Activated T-cell treated with anti-CD3 and anti-CD28 coated beads, Interleukin-2, amount 50 U/mL, for 48 hours (primary cell): ENCODE results near the gene RUNDC3A.
"Not testable (repeated sequence)": the region's sequence is repeated elsewhere in the genome, so short reads cannot be mapped to it uniquely, and the experiment has no call there.

Experiments
- DNase-seq, 2 experiments: peaks; one replicate each; pipeline ENCODE4 v3.0.0-alpha.2; 2020

RUNDC3A gene

DNA sequence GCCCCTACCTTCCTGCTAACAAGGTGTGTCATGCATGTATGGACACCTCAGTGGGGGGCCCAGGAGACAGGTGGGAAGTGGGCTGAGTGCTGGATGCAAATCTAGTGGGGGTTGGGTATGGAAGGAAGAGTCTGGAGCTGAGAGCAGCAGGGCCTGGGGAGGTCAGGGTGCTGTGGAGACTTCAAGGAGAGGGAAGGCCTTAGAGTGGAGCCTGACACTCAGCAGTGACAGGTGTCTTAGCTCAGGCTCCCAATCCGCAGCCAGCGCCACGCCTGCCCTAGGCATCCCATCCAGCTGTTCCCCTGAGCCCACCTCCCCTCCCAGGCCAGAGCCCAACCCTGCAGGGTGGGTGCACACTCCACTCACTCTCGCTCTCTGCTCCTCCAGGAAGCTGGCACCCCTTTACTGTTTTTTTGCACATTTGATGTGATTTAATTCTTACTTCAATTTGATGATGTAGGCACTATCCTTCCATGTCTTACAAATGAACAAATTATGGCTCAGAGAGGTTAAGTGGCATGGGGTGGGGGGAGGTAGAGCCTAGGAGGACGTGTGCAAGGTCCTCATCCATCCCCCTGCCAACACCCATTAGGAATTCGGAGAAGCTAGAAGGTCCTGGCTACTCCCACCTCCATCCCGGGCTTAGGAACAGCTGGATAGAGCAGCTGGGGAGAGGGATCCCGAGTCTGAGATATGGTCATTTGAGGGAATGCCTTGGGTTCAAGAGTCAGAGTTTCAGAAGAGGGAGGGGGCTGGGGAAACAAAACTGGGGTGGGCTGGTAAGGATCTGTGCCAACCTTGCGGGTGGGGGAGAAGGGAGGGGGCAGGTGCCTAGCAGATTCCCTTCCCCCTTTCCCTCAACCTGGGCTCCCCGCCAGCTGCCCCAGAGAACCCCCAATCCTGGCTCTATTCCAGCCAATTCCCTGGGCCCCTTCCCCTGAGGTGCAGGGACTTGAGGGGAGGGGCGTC is 53.2 kb downstream of the RUNDC3A start:
- DNase-seq = no peak

DNA sequence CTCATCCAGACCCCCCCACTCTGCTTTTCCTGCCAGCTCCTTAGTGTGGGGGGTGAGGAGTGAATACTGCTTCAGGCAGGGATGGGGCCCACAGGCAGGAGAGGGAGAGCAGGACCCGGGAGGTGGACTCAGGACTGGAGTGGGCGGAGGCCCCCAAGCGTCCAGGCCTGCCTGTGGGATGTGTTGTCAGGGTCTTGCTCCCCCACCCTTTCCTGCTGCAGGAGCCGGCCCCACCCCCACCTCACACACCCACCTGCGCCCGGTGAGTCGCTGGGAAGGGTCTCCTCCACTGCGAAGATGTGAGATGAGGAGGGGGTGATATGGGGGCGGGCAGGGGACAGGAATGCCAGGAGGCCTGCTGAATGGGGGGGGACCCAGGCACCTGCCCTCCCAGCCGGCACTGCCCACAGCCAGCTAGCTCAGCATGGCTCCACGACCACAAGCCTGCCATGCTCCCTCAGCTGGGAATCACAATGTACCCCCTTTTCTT is 54.1 kb downstream of the RUNDC3A start:
- DNase-seq = no peak

DNA sequence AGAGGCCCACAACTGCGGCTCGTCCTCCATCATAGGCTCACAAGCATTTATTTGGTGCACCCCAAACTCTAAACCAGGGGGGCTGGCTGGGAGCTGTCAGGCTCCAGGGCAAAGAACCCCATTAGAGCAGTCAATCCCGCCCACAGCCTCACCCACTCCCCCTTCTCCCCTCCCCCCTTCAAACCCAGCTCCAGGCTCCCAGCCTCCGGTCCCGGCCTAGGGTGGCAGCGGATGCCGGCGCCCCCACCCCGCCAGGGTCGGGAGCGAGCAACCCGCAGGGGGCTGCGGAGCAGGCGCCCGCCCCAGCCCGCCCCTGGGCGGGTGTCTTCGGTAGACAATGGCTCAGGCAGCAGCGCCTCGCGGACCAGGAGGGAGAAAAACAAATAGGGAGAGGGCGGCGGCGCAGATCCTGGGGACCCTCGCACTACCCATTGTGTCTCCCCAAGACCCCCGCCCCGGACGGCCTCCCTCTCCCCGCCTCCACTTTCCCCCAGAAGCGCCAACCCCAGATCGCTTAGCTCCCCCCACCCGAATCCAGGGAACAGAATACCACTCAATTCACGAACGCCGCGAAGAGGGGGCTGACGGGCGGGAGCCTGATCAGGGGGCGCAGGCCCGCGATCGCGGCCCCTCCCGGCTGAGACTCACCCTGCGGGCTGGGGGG is 54.7 kb downstream of the RUNDC3A start:
- peak; percentile 43 to 50 for DNase-seq

DNA sequence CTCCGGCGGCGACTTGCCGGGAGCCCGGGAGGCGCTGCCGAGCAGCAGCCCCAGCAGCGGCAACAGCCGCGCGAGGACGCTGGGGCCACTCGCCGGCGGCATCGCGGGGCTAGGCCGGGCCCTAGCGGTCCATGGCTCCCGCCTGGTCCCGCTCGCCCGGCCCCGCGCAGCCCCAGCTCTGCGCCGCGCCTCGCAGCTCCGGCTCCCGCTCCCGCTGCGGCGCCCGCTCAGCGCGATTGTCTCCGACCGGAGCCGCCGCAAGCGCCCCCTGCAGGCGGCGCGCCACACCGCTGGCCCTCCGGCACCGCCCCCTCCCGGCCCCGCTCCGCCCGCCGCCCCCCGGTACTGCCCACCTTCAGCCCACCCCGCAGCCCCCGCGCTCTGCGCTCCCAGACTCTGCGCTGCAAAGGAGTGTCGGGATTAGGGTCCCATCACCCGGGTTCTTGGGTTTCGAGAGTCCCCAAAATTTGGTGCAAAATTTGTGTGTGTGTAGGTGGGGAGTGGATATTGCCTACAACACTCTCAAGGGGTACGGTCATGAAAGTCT is 55.3 kb downstream of the RUNDC3A start, which contains the start of gene FAM171A2:
FAM171A2 (minus strand) TSS at position 241 of the 547 bp plus-strand sequence; CDS start at position 102, 139 bp downstream.
- peak; percentile 74 to 83 for DNase-seq

DNA sequence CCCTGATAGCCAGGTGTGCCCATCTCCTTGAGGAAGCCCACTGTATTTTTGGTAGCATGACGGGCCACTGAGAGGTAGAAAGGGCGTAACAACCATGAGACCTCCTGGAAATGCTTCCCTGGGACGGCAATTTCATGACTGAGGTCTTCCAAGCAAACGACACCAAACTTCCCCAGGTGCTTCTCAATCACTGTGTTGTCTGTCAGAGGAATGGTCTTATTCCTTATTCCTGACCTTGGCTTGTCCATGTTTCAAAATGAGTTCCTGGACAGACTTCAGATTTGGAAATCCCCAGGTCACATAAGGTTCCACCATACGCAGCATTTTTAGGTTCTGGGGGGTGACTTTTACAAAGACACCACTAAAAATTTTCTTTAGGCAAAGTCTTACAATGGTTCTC is 56.6 kb downstream of the RUNDC3A start:
- DNase-seq = not testable (repeated sequence)

DNA sequence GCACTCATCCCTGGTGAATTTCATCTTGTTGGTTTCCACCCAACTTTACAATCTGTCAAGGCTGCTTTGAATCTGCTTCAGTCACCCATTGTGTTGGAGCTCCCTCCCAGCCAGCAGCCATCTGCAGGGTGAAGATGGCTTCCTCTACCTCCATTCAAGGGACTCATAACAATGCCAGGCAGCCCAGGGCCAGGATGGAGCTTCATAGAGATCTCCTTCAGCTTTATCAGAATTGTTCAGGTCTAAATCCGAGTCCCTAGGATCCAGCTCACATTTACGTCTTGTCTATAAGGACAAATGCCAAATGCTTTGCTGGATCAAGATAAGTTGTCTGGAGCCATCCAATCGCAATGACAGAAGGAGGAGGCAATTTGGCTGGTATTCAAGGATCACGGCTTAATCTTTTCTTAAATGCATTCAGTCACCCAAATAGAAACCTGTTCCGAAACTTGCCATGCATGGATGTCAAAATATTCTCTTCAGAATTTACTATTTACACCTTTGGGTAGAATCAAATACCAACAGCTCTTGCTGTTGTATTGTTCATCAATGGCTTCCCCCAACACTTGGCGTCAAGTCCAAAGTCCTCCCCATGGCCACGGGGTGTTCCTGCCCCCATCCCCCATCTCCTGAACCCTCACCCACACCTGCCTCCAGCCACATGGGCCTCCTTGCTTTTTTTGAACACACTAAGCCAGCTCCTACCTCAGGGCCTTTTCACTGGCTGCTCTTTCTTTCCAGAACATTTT is 59.0 kb downstream of the RUNDC3A start:
- no peak for DNase-seq
